ENCODE results near the gene FLG2.
"Not testable (repeated sequence)": the region's sequence is repeated elsewhere in the genome, so short reads cannot be mapped to it uniquely, and the experiment has no call there.

FLG2 gene

DNA sequence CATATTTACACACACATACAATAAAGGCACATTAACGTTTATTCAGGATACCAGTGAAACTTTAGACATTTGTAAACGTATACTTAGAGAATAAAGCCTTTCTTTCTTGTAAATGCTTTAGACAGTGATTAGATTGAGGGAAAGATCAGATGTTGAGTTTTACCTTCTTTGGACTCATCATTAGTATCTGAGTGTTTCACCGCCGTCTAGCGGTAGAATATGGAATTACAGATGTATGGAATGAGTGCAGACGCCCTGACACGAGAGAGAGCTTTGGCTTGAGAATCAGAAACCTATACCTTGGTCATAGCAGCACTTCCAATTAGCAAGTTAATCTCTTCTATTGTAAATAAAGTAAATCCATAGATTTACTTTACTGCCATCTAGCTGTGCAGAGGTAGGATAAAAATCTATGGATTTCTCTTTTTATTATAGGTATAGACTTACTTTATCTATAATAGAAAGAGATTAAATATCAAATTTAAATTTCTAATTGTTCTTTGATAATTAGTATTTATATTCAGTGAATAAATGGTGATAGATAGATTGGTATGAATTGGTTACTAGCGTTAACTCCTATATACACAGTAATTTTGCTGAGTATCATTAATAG is 12.6 kb downstream of the FLG2 start:
- Mint-ChIP-seq H3K27me3 (ENCODE audit: low read depth) (peaks cover 29% of the 10 kb centered on the region), H3K9me3 (no peaks in the 10 kb centered on the region), H3K36me3 (ENCODE audit: low read depth) (no peaks in the 10 kb centered on the region), H3K27ac (no peak overlapping the region), H3K4me3 (no peak overlapping the region), H3K4me1 (ENCODE audit: low read depth) (no peaks in the 10 kb centered on the region)

DNA sequence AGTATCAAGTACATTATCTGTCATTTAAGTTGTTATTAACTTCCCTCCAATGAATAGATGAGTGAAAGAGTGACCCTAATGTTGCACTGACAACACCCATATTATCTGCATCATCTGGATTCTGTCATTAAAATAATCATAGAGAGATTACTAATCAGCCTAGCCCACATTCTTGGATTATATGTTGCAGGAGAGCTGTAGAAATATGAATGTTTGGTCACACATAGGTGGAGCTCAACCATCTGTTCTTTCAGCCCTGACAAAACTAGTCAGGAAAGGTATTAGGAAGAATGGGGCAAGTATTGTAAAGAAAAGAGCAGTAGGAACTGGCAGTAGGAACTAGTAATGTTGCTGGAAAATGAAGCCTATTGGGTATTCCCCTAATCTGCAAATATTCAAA is 15.4 kb downstream of the FLG2 start:
- Mint-ChIP-seq H3K36me3 (ENCODE audit: low read depth) (no peaks in the 10 kb centered on the region), H3K27ac (no peak overlapping the region), H3K9me3 (no peaks in the 10 kb centered on the region)

GRCh38 chr1:152343006-152343405 is 16.8 kb downstream of the FLG2 start:
- Mint-ChIP-seq H3K27ac (no peak overlapping the region), H3K4me3 (no peak overlapping the region), H3K27me3 (ENCODE audit: low read depth) (peaks cover 40% of the 10 kb centered on the region), H3K36me3 (ENCODE audit: low read depth) (no peaks in the 10 kb centered on the region), H3K4me1 (ENCODE audit: low read depth) (no peaks in the 10 kb centered on the region), H3K9me3 (no peaks in the 10 kb centered on the region)

More for the DNA sequence above, 15.4 kb downstream of the FLG2 start:
- H3K4me3 Mint-ChIP-seq: no peak overlapping the region
- no peaks in the 10 kb centered on the region for H3K4me1 Mint-ChIP-seq (ENCODE audit: low read depth)
- peaks cover 40% of the 10 kb centered on the region for H3K27me3 Mint-ChIP-seq (ENCODE audit: low read depth)

DNA sequence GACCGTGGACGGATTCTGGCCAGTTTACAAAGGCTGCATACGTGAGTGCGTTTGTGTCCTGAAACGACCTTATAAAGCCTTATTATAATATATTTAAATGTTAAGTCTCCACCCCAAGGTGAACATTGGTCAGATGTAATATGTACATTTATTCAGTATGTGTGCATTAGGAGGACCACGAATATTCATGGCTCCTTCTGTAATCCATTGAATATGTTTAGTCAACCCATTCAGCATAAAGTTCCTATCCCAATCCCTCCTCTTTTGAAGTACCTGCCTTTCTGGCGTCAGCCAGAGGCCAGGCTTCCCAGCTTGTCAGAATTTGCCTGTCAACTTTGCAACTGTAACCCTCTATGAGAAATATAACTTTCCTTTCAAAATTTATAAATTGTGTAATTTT is 24.4 kb downstream of the FLG2 start:
- no peaks in the 10 kb centered on the region for H3K36me3 Mint-ChIP-seq (ENCODE audit: low read depth)
- no peak overlapping the region for H3K4me3 Mint-ChIP-seq
- H3K4me1 Mint-ChIP-seq (ENCODE audit: low read depth): no peaks in the 10 kb centered on the region
- no peaks in the 10 kb centered on the region for H3K9me3 Mint-ChIP-seq
- H3K27me3 Mint-ChIP-seq (ENCODE audit: low read depth): peaks cover 31% of the 10 kb centered on the region
- H3K27ac Mint-ChIP-seq: no peak overlapping the region

GRCh38 chr1:152328801-152329391 is 30.9 kb downstream of the FLG2 start:
- no peaks in the 10 kb centered on the region for H3K4me1 Mint-ChIP-seq (ENCODE audit: low read depth)
- H3K36me3 Mint-ChIP-seq (ENCODE audit: low read depth): no peaks in the 10 kb centered on the region
- H3K27ac Mint-ChIP-seq: no peak overlapping the region
- no peak overlapping the region for H3K4me3 Mint-ChIP-seq
- H3K9me3 Mint-ChIP-seq: no peaks in the 10 kb centered on the region
- H3K27me3 Mint-ChIP-seq (ENCODE audit: low read depth): peaks cover 4% of the 10 kb centered on the region

- no peaks in the 10 kb centered on the region for H3K9me3 Mint-ChIP-seq
- no peaks in the 10 kb centered on the region for H3K36me3 Mint-ChIP-seq (ENCODE audit: low read depth)
- H3K4me1 Mint-ChIP-seq (ENCODE audit: low read depth): no peaks in the 10 kb centered on the region
- no peak within 1 kb of the TSS for H3K4me3 Mint-ChIP-seq
- H3K27ac Mint-ChIP-seq: no peak within 1 kb of the TSS
- H3K27me3 Mint-ChIP-seq (ENCODE audit: low read depth): no peaks in the 10 kb centered on the region
Measured at GRCh38 chr1:152325111-152325510, 34.7 kb downstream of the FLG2 start, which contains the start of gene FLG. TSS of gene FLG (minus strand) at chr1:152325239. CDS start at chr1:152315456, 9,783 bp downstream.

DNA sequence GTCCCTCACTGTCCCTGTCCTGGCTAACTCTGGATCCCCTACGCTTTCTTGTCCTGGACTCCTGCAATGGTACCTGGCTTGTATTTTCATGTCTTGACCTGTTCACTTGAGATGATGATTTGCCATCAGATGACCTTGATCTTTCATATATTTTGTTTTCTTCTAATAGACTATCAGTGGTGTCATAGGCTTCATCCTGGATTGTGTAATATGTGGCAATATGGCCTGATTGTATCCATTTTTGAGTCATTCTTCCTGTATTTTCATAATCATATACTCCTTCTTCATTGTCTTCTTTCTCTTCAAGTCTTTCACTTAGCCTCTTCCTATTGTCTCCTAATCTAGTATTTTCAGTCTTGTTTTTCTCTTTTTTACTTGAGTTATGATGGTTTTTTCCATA is 45.8 kb downstream of the FLG2 start:
- H3K9me3 Mint-ChIP-seq: peaks cover 5% of the 10 kb centered on the region
- no peak overlapping the region for H3K27ac Mint-ChIP-seq
- H3K4me1 Mint-ChIP-seq (ENCODE audit: low read depth): no peaks in the 10 kb centered on the region
- H3K27me3 Mint-ChIP-seq (ENCODE audit: low read depth): no peaks in the 10 kb centered on the region
- no peak overlapping the region for H3K4me3 Mint-ChIP-seq
- H3K36me3 Mint-ChIP-seq (ENCODE audit: low read depth): no peaks in the 10 kb centered on the region

- no peak overlapping the region for H3K27ac Mint-ChIP-seq
- peaks cover 5% of the 10 kb centered on the region for H3K9me3 Mint-ChIP-seq
- no peaks in the 10 kb centered on the region for H3K4me1 Mint-ChIP-seq (ENCODE audit: low read depth)
- no peaks in the 10 kb centered on the region for H3K36me3 Mint-ChIP-seq (ENCODE audit: low read depth)
- H3K4me3 Mint-ChIP-seq: no peak overlapping the region
- H3K27me3 Mint-ChIP-seq (ENCODE audit: low read depth): no peaks in the 10 kb centered on the region
Measured at GRCh38 chr1:152313319-152313801, 46.4 kb downstream of the FLG2 start.

- not testable (repeated sequence) for H3K4me3 Mint-ChIP-seq; H3K36me3 Mint-ChIP-seq (ENCODE audit: low read depth); H3K27ac Mint-ChIP-seq; H3K4me1 Mint-ChIP-seq (ENCODE audit: low read depth); H3K27me3 Mint-ChIP-seq (ENCODE audit: low read depth); H3K9me3 Mint-ChIP-seq
Measured at GRCh38 chr1:152312169-152312568, 47.6 kb downstream of the FLG2 start.

DNA sequence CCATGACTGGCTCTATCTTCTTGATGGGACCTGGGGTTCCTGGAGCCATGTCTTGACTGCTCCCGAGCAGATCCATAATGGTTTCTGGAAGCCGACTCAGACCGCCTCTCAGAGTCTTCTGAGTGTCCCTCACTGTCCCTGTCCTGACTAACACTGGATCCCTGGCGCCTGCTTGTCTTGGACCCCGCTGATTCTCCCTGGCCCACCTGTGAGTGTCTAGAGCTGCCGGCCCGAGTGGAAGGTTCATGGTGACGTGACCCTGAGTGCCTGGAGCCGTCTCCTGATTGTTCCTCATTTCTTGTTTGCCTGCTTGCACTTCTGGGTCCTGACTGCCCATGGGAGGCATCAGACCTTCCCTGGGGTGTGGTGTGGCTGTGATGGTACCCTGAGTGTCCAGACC is 49.9 kb downstream of the FLG2 start:
- no peak overlapping the region for H3K27ac Mint-ChIP-seq
- H3K4me3 Mint-ChIP-seq: no peak overlapping the region
- no peaks in the 10 kb centered on the region for H3K27me3 Mint-ChIP-seq (ENCODE audit: low read depth)
- no peaks in the 10 kb centered on the region for H3K36me3 Mint-ChIP-seq (ENCODE audit: low read depth)
- no peaks in the 10 kb centered on the region for H3K4me1 Mint-ChIP-seq (ENCODE audit: low read depth)
- peaks cover 5% of the 10 kb centered on the region for H3K9me3 Mint-ChIP-seq

DNA sequence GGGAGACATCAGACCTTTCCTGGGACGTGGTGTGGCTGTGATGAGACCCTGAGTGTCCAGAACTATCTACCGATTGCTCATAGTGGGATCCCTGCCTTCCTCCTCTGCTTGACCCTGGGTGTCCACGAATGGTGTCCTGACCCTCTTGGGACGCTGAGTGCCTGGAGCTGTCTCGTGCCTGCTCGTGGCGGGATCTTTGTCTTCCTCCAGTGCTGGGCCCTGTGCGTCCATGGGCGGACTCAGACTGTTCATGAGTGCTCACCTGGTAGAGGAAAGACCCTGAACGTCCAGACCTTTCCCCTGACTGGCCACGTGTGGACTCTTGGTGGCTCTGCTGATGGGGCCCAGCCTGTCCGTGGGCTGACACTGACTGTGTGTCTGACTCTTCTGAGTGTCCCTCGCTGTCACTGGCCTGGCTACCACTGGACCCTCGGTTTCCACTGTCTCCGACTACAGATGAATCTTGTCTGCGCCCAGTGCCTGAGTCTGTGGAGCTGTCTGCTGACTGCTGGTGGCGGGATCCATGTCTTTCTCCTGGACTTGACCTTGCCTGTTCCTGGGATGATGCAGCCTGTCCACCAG is 50.4 kb downstream of the FLG2 start:
- not testable (repeated sequence) for H3K4me1 Mint-ChIP-seq (ENCODE audit: low read depth); H3K27ac Mint-ChIP-seq; H3K27me3 Mint-ChIP-seq (ENCODE audit: low read depth)

GRCh38 chr1:152308758-152309157 is 51.0 kb downstream of the FLG2 start:
- not testable (repeated sequence) for H3K9me3 Mint-ChIP-seq; H3K4me1 Mint-ChIP-seq (ENCODE audit: low read depth); H3K4me3 Mint-ChIP-seq; H3K27ac Mint-ChIP-seq; H3K36me3 Mint-ChIP-seq (ENCODE audit: low read depth); H3K27me3 Mint-ChIP-seq (ENCODE audit: low read depth)

More for the DNA sequence above, 50.4 kb downstream of the FLG2 start:
- H3K36me3 Mint-ChIP-seq (ENCODE audit: low read depth); H3K9me3 Mint-ChIP-seq; H3K4me3 Mint-ChIP-seq: not testable (repeated sequence)

- H3K36me3 Mint-ChIP-seq (ENCODE audit: low read depth); H3K9me3 Mint-ChIP-seq; H3K27ac Mint-ChIP-seq: not testable (repeated sequence)
Measured at GRCh38 chr1:152307970-152308369, 51.8 kb downstream of the FLG2 start.

DNA sequence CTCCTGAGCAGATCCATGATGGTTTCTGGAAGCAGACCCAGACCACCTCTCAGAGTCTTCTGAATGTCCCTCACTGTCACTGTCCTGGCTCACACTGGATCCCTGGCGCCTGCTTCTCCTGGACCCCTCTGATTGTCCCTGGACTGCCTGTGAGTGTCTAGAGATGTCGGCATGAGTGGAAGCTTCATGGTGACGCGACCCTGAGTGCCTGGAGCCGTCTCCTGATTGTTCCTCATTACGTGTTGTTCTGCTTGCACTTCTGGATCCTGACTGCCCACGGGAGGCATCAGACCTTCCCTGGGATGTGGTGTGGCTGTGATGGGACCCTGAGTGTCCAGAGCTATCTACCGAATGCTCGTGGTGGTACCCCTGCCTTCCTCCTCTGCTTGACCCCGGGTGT is 53.7 kb downstream of the FLG2 start:
- H3K27ac Mint-ChIP-seq; H3K4me3 Mint-ChIP-seq; H3K36me3 Mint-ChIP-seq (ENCODE audit: low read depth); H3K27me3 Mint-ChIP-seq (ENCODE audit: low read depth); H3K4me1 Mint-ChIP-seq (ENCODE audit: low read depth); H3K9me3 Mint-ChIP-seq: not testable (repeated sequence)

More at GRCh38 chr1:152307970-152308369, 51.8 kb downstream of the FLG2 start:
- not testable (repeated sequence) for H3K27me3 Mint-ChIP-seq (ENCODE audit: low read depth); H3K4me1 Mint-ChIP-seq (ENCODE audit: low read depth); H3K4me3 Mint-ChIP-seq

- not testable (repeated sequence) for H3K27me3 Mint-ChIP-seq (ENCODE audit: low read depth); H3K4me1 Mint-ChIP-seq (ENCODE audit: low read depth); H3K27ac Mint-ChIP-seq; H3K4me3 Mint-ChIP-seq; H3K36me3 Mint-ChIP-seq (ENCODE audit: low read depth); H3K9me3 Mint-ChIP-seq
Measured at GRCh38 chr1:152304773-152305172, 55.0 kb downstream of the FLG2 start.

Data from T-helper 1 cell treated with Interleukin-12 subunit alpha and Interleukin-12 subunit beta and Interleukin-4 antibody, amounts not matched to agents 30 μg/mL and 1 μg/mL, for 36 hours (primary cell).